Measurements from ENCODE around the gene CUBN.

Gene CUBN

DNA sequence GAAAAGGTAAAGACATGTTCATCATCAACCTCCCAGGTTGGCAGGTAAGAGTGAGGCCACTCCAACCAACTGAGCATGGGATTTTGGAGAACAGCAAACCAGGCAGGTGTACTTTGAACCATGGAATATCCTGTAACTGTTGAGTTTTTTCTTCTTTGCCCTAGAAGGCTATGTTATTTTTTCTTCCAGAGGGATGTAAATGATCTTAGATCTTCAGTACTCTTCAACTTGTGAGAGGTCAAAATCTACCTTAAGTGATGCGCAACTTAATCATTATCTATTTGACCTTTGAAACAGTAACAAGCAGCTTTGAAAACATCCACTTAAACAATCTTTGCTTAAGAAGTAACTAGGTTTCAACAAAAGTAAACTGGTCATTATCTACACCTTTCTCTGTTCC is at the start of gene CUBN:
Gene CUBN (minus strand): TSS at position 71 of the 400 bp plus-strand sequence. CDS start 46 bp downstream, at position 25.
- no peak for DNase-seq (ENCODE audit: low read depth)
- H3K4me3 ChIP-seq (ENCODE audit: low read depth, low read length): no peak within 1 kb of the TSS
- no peak for TF ChIP-seq CTCF (IDR thresholded peaks at IDR 0.05; ENCODE audit: insufficient read depth, low read depth, low read length, missing control alignments)

DNA sequence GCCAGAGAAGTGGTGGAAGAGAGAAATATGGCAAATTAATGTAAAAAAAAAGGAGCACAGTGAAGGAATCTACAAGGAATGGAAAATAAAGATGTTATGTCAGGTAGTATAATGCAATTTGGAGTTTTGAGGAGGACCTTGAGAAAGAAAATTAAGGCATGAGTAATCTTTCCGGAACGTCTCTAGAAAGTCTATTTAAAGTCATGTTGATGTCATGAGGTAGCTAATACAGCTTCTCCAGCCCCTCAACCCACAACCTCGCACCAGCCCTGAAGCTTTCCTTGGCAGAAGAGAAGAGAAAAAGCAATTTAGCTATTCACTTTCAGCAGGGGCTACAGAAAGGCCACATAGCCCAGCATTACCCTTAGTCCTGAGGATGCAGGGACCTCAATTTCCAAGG is 49.4 kb upstream of the CUBN start:
- no peak overlapping the region for H3K4me3 ChIP-seq (ENCODE audit: low read depth, low read length)
- TF ChIP-seq CTCF (IDR thresholded peaks at IDR 0.05; ENCODE audit: insufficient read depth, low read depth, low read length, missing control alignments): no peak
- no peak for DNase-seq (ENCODE audit: low read depth)

GRCh38 chr10:17178006-17178405 is 48.4 kb upstream of the CUBN start:
- DNase-seq (ENCODE audit: low read depth): no peak
- H3K4me3 ChIP-seq (ENCODE audit: low read depth, low read length): no peak overlapping the region
- TF ChIP-seq CTCF (IDR thresholded peaks at IDR 0.05; ENCODE audit: insufficient read depth, low read depth, low read length, missing control alignments): no peak

GRCh38 chr10:17177014-17177413 is 47.4 kb upstream of the CUBN start:
- no peak overlapping the region for H3K4me3 ChIP-seq (ENCODE audit: low read depth, low read length)
- DNase-seq (ENCODE audit: low read depth): no peak
- TF ChIP-seq CTCF (IDR thresholded peaks at IDR 0.05; ENCODE audit: insufficient read depth, low read depth, low read length, missing control alignments): no peak

DNA sequence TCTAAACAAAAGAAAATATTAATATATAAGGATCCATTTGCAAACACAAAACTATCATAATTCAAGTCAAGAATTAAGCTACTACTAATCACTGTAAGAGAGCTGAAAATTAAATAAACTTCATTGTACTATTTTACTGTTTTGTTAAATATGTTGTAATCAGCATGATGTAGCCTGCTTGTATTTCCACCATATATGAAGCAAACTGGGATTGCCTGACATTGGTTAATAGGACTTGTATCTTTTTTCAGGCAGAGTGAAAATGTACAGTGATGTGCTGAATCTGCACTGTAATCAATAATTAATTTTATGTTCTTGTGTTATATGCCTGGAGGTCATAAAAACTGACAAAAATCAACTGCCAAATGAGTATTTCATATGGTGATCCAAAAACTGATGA is 46.5 kb upstream of the CUBN start:
- H3K4me3 ChIP-seq (ENCODE audit: low read depth, low read length): no peak overlapping the region
- DNase-seq (ENCODE audit: low read depth): no peak
- no peak for TF ChIP-seq CTCF (IDR thresholded peaks at IDR 0.05; ENCODE audit: insufficient read depth, low read depth, low read length, missing control alignments)

DNA sequence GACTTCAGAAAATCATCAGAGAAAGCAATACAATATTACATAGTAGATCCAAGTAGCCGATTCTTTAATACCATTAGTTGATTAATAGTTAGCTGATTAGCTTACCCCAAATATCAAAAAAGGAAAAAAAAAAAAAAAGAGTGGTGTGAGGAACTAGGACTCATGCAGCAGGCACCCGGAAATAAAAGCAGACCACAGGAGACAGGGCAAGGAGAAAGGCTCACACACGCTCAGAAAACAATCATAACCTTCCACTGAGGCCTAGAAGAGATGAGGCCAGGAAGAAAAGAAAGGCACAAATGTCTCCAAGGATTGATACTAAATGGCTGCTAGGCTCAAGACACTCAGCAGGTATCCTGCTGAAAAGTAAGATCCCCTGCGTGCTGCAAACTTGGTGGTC is 45.9 kb upstream of the CUBN start:
- H3K4me3 ChIP-seq (ENCODE audit: low read depth, low read length): no peak overlapping the region
- TF ChIP-seq CTCF (IDR thresholded peaks at IDR 0.05; ENCODE audit: insufficient read depth, low read depth, low read length, missing control alignments): no peak
- no peak for DNase-seq (ENCODE audit: low read depth)

DNA sequence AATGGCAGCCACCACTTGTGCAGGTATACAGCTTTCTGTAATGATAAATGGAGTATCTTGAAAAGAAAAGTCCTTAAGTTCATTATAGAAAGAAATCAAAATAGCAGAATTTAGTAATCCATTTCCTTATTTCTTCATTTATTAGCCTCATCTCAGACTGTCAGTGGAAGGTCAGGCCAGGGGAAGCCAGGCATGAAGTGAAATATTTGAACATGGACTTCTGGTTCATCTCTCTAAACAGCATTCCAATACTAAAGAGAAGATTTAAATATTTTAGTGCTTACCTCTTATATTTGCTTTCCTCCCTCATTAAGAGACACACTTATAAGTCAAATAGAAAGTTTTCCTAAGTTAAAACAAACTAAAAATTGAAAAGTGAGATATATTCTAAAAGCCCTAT is 45.0 kb upstream of the CUBN start:
- no peak for DNase-seq (ENCODE audit: low read depth)
- no peak for TF ChIP-seq CTCF (IDR thresholded peaks at IDR 0.05; ENCODE audit: insufficient read depth, low read depth, low read length, missing control alignments)
- no peak overlapping the region for H3K4me3 ChIP-seq (ENCODE audit: low read depth, low read length)
